ENCODE measurements around the gene PALLD. TPM values are rescaled to one million over a fixed set of nuclear protein-coding genes. Genes with fewer than 3 reads are reported as not detected.

PALLD gene
- total RNA-seq, 1 experiment from 2014 or later: 26.7 TPM

DNA sequence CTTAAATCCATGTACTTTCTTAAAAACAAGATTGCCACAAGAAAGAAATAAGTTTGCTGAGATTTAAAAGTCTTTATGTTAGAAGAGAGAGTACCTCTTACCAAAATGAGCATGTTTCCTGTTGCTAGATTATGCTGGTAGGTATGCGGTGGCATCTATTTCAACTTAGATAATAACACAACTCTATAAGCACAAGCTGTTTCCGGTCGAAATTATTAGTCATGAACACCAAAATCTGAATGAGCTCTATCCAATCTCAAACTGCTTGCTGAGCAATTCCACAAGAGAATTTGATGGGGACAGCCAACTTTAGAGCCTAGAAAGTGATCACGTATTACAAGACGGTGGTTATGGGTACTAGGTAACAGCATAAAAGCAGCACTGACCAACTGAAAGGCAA, 463.9 kb downstream of the PALLD start:
- no peak overlapping the region for H3K27ac ChIP-seq (ENCODE audit: low read length)
- no peaks in the 10 kb centered on the region for H3K4me1 ChIP-seq (ENCODE audit: insufficient read depth, low read length)
- H3K9me3 ChIP-seq (ENCODE audit: low read length): no peaks in the 10 kb centered on the region
- no peak for ATAC-seq
- H3K27me3 ChIP-seq (ENCODE audit: low read length): no peaks in the 10 kb centered on the region
- no peak overlapping the region for H3K4me3 ChIP-seq (ENCODE audit: low read length)
- intact Hi-C loops (cut with micrococcal nuclease): no loop called here
- H3K79me2 ChIP-seq (ENCODE audit: low read length): no peaks in the 10 kb centered on the region
- TF ChIP-seq EZH2 (IDR thresholded peaks at IDR 0.05; ENCODE audit: low read length, unreplicated experiment): no peak
- TF ChIP-seq, protein P1, sequence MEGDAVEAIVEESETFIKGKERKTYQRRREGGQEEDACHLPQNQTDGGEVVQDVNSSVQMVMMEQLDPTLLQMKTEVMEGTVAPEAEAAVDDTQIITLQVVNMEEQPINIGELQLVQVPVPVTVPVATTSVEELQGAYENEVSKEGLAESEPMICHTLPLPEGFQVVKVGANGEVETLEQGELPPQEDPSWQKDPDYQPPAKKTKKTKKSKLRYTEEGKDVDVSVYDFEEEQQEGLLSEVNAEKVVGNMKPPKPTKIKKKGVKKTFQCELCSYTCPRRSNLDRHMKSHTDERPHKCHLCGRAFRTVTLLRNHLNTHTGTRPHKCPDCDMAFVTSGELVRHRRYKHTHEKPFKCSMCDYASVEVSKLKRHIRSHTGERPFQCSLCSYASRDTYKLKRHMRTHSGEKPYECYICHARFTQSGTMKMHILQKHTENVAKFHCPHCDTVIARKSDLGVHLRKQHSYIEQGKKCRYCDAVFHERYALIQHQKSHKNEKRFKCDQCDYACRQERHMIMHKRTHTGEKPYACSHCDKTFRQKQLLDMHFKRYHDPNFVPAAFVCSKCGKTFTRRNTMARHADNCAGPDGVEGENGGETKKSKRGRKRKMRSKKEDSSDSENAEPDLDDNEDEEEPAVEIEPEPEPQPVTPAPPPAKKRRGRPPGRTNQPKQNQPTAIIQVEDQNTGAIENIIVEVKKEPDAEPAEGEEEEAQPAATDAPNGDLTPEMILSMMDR (conservative IDR thresholded peaks at IDR 0.05; ENCODE audit: low read depth, low read length): no peak
- TF ChIP-seq EZH2phosphoT487 (IDR thresholded peaks at IDR 0.05; ENCODE audit: borderline replicate concordance, low read length): no peak
- BruUV-seq (replicated peaks): no TSS peak
- H2AFZ ChIP-seq (ENCODE audit: low read length): no peak overlapping the region
- no peaks in the 10 kb centered on the region for H3F3A ChIP-seq (ENCODE audit: low read length, unreplicated experiment)
- ChIA-PET CTCF (no interaction called here), POLR2A (ENCODE audit: unreplicated experiment) (no interaction called here)
- H3K9me2 ChIP-seq (replicated peaks; ENCODE audit: low read length): no peaks in the 10 kb centered on the region
- H4K20me1 ChIP-seq (ENCODE audit: low read length): no peaks in the 10 kb centered on the region
- H3K4me2 ChIP-seq (ENCODE audit: low read length): no peak overlapping the region
- H3K36me3 ChIP-seq (ENCODE audit: low read depth, low read length): no peaks in the 10 kb centered on the region
- H3K9ac ChIP-seq (ENCODE audit: low read length): no peak overlapping the region
- no peak for DNase-seq

DNA sequence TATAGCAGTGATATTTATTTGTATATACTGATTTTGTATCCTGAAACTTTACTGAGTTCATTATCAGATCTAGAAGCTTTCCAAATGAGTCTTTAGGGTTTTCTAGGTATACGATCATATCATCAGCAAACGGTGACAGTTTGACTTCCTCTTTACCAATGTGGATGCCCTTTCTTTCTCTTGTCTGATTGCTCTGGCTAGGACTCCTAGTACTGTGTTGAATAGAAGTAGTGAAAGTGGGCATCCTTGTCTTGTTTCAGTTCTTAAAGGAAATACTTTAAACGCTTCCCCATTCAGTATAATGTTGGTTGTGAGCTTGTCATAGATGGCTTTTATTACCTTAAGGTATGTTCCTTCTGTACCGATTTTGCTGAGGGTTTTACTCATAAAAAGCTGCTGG, 475.7 kb downstream of the PALLD start:
- intact Hi-C loops (cut with micrococcal nuclease): no loop called here
- no TSS peak for BruUV-seq (replicated peaks)
- Histone ChIP-seq H3K27ac (ENCODE audit: low read length) (no peak overlapping the region), H3K9ac (ENCODE audit: low read length) (no peak overlapping the region), H3K27me3 (ENCODE audit: low read length) (no peaks in the 10 kb centered on the region), H3K79me2 (ENCODE audit: low read length) (no peaks in the 10 kb centered on the region), H3K9me3 (ENCODE audit: low read length) (no peaks in the 10 kb centered on the region), H4K20me1 (ENCODE audit: low read length) (no peaks in the 10 kb centered on the region), H3K4me2 (ENCODE audit: low read length) (no peak overlapping the region), H3F3A (ENCODE audit: low read length, unreplicated experiment) (no peaks in the 10 kb centered on the region), H3K4me3 (ENCODE audit: low read length) (no peak overlapping the region), H3K36me3 (ENCODE audit: low read depth, low read length) (no peaks in the 10 kb centered on the region; the same call in 1 of the 2 replicates), H3K4me1 (ENCODE audit: insufficient read depth, low read length) (no peaks in the 10 kb centered on the region), H3K9me2 (replicated peaks; ENCODE audit: low read length) (no peaks in the 10 kb centered on the region), H2AFZ (ENCODE audit: low read length) (no peak overlapping the region)
- TF ChIP-seq EZH2 (IDR thresholded peaks at IDR 0.05; ENCODE audit: low read length, unreplicated experiment) (no peak), EZH2phosphoT487 (IDR thresholded peaks at IDR 0.05; ENCODE audit: borderline replicate concordance, low read length) (no peak)
- TF ChIP-seq, protein P1 (conservative IDR thresholded peaks at IDR 0.05; ENCODE audit: low read depth, low read length): no peak
- POLR2A ChIA-PET (ENCODE audit: unreplicated experiment): no interaction called here
- no peak for DNase-seq
- no peak for ATAC-seq
- CTCF ChIA-PET: no interaction called here

Other genes starting within 250 kb of the PALLD start
- gene DDX60, start 178.3 kb upstream of the PALLD start, total RNA-seq (2014; rRNA removed): 3.2 and 6.3 TPM in 2 replicates
- 8.6 and 10.2 TPM in 2 replicates for gene DDX60L, start 16.6 kb upstream of the PALLD start, total RNA-seq (2014; rRNA removed)